Upper lobe of left lung (tissue), 6 donors: ENCODE results near the gene HMGXB3. TPM values are rescaled to one million over a fixed set of nuclear protein-coding genes. Genes with fewer than 3 reads are reported as not detected.

Source experiments
- ATAC-seq, 2 donors: fragments of 200-7000 bp; cut with Tn5 transposase; one replicate each; pipeline ENCODE4 v1.9.1; 2022; ENCODE audit warnings: mild to moderate bottlenecking in 2 of 2, moderate library complexity in 2 of 2; ENCODE audit not compliant: low FRiP score in 2 of 2
- DNase-seq, 2 donors: peaks; one replicate each; pipeline ENCODE4 v3.0.0-alpha.2; 2019 to 2020
- H3K27ac ChIP-seq, 4 donors: fragments of 200-600 bp; sonication (generic); one replicate each; pipeline ENCODE4 v1.5.1; 2016 to 2019
- H3K27me3 ChIP-seq, 4 donors: fragments of 200-600 bp; sonication (generic); one replicate each; pipeline ENCODE4 v1.5.1; 2017 to 2019
- H3K36me3 ChIP-seq, 4 donors: fragments of 200-600 bp; sonication (generic); one replicate each; pipeline ENCODE4 v1.5.1; 2016 to 2019
- H3K4me1 ChIP-seq, 4 donors: fragments of 200-600 bp; sonication (generic); one replicate each; pipeline ENCODE4 v1.5.1; 2018 to 2019
- H3K4me3 ChIP-seq, 4 donors: fragments of 200-600 bp; sonication (generic); one replicate each; pipeline ENCODE4 v1.5.1; 2017 to 2019; ENCODE audit warnings: mild to moderate bottlenecking in 2 of 4, moderate library complexity in 1 of 4
- H3K9me3 ChIP-seq, 4 donors: fragments of 200-600 bp; sonication (generic); one replicate each; pipeline ENCODE4 v1.5.1; 2018 to 2019
- EP300 ChIP-seq, 4 donors: sonication (generic); formaldehyde crosslinking; IDR thresholded peaks; one replicate each; pipeline ENCODE4 v1.5.1; 2017; ENCODE audit warnings: antibody characterized with exemption in 4 of 4, control low read depth in 2 of 4
- POLR2A ChIP-seq, 4 donors: fragments of 450-650 bp; IDR thresholded peaks; one replicate each; pipeline ENCODE4 v1.5.1; 2016 to 2017; ENCODE audit warnings: antibody characterized with exemption in 4 of 4, mild to moderate bottlenecking in 2 of 4
- POLR2AphosphoS5 ChIP-seq, 2 donors: sonication (generic); formaldehyde crosslinking; IDR thresholded peaks; one replicate each; pipeline ENCODE4 v1.5.1; 2017; ENCODE audit warnings: antibody characterized with exemption in 2 of 2
- WGBS, 2 donors: methylation state at CpG; one replicate each; pipeline ENCODE4 v1.1.5; 2017 to 2018; 5-methylcytosine and 5-hydroxymethylcytosine counted together
- total RNA-seq, 6 donors: library from RNA; depleted of rRNA in 4 of 6; stranded (reverse); fragments of >200 nt in 4 of 6; gene quantifications; one replicate each; pipeline versions ENCODE4 v1.1.0 to v1.2.1, GENCODE V29; 2016 to 2021
- TF ChIP-seq, protein P1 (sequence below), 6 experiments: fragments of 450-650 bp in 4 of 6; fragments of 200-600 bp in 2 of 6; sonication (generic) in 2 of 6; IDR thresholded peaks; one replicate each; pipeline ENCODE4 v1.5.1; 2016 to 2019; ENCODE audit warnings: antibody characterized with exemption in 6 of 6
- donor health status: DM: no; HTN: no; CAD: no; lungs with moderate emphysema.
- donor health status: DM: no; HTN: yes; CAD: no; lungs with severe emphysema.

HMGXB3 gene
- total RNA-seq, 6 donors from 2014 or later: 29.6 to 71.2 (median 41.0) TPM

DNA sequence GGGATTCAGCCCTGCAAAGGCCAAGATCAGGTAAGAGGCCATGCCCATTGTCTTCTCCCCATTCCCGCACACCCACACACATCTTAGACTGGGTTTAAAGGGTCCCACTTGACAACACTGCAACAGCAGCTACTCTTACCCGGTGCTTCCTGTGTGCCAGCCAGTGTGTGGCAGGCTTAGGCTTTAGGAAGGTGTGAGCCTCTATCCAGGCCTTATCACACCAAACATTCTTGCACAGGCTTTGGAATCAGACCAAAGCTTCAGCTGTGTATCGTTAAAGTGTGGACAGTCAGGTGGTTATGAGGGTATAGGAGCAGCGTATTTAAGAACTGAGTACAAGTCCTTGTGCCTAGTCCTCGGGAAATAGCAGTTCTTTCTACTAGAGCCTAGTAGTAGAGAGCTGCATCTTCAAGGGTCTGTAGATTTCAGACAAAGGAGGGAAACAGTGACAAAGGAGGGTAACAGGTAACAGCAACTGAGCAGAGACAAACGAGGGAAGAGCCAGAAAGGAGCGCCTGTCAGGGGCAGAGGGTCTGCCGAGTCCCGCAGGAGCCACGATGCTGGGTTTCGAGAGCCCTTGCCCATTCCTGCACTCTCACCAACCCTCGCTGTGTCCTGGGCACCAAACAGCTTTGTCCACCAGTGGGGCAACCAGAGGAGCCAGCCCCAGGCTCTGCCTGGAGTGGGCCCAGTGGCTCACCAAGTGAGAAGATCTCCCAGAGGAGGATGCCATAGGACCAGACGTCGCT lies 55.0 kb downstream of the HMGXB3 start:
- TF ChIP-seq POLR2AphosphoS5 (IDR thresholded peaks at IDR 0.05): no peak
- TF ChIP-seq POLR2A (IDR thresholded peaks at IDR 0.05): no peak
- TF ChIP-seq, protein P1, sequence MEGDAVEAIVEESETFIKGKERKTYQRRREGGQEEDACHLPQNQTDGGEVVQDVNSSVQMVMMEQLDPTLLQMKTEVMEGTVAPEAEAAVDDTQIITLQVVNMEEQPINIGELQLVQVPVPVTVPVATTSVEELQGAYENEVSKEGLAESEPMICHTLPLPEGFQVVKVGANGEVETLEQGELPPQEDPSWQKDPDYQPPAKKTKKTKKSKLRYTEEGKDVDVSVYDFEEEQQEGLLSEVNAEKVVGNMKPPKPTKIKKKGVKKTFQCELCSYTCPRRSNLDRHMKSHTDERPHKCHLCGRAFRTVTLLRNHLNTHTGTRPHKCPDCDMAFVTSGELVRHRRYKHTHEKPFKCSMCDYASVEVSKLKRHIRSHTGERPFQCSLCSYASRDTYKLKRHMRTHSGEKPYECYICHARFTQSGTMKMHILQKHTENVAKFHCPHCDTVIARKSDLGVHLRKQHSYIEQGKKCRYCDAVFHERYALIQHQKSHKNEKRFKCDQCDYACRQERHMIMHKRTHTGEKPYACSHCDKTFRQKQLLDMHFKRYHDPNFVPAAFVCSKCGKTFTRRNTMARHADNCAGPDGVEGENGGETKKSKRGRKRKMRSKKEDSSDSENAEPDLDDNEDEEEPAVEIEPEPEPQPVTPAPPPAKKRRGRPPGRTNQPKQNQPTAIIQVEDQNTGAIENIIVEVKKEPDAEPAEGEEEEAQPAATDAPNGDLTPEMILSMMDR (IDR thresholded peaks at IDR 0.05): no peak
- no peak for TF ChIP-seq EP300 (IDR thresholded peaks at IDR 0.05)
- Histone ChIP-seq H3K36me3 (peaks cover 23 to 56% (median 50%) of the 10 kb centered on the region in 4 donors), H3K4me3 (no peak overlapping the region), H3K4me1 (peaks cover 0 to 4% (median 0%) of the 10 kb centered on the region in 4 donors), H3K9me3 (no peaks in the 10 kb centered on the region), H3K27me3 (no peaks in the 10 kb centered on the region), H3K27ac (no peak overlapping the region)
- DNase-seq (no peak), ATAC-seq (no peak)
- WGBS, 2 donors: 83 to 86% methylated on average over 14 of the region's 14 CpGs

DNA sequence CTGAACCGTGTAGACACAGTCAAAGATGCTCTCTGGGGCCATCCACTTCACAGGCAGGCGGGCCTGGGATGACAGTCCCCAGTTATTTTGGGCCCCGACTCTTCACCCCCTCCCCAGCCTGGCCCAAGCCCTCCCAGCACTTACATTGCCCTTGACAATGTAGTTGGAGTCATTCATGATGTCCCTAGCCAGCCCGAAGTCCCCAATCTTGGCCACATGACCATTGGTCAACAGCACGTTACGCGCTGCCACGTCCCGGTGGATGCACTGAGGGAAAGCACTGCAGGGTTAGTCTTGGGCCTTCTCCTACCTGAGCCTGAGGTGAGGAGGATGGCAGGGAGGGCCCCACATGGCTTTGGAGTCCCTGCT lies 55.5 kb downstream of the HMGXB3 start:
- peaks cover 21 to 51% (median 46%) of the 10 kb centered on the region in 4 donors for H3K36me3 ChIP-seq
- no peak overlapping the region for H3K27ac ChIP-seq
- DNase-seq (no peak), ATAC-seq (no peak)
- no peaks in the 10 kb centered on the region for H3K9me3 ChIP-seq
- no peak overlapping the region for H3K4me3 ChIP-seq
- TF ChIP-seq, protein P1 (IDR thresholded peaks at IDR 0.05): no peak
- no peak for TF ChIP-seq POLR2A (IDR thresholded peaks at IDR 0.05)
- peaks cover 0 to 4% (median 0%) of the 10 kb centered on the region in 4 donors for H3K4me1 ChIP-seq
- 94 to 97% methylated on average over 7 to 9 of the region's 9 CpGs for WGBS, 2 donors
- no peaks in the 10 kb centered on the region for H3K27me3 ChIP-seq

DNA sequence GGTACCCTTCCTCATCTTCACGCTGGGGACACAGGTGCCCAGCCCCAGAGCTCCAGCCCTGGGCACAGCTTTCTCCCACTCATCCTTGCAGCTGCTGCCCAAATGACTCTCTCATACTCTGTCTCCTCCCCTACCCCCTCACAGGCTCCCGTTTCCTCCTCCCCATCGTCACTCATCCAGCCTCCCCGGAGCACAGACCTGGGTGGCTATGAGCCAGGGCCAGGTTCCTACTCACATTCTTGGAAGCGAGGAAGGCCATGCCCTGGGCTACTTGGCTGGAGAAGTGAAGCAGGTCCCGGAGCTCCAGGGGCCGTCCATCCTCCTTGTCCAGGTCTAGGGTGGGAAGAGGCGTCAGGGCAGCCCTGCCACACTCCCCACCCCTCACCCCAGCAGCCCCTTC lies 56.5 kb downstream of the HMGXB3 start:
- no peaks in the 10 kb centered on the region for H3K27me3 ChIP-seq
- ATAC-seq (no peak), DNase-seq (no peak)
- H3K9me3 ChIP-seq: no peaks in the 10 kb centered on the region
- no peak overlapping the region for H3K4me3 ChIP-seq
- peaks cover 12 to 41% (median 36%) of the 10 kb centered on the region in 4 donors for H3K36me3 ChIP-seq
- H3K4me1 ChIP-seq: peaks cover 0 to 4% (median 0%) of the 10 kb centered on the region in 4 donors
- H3K27ac ChIP-seq: no peak overlapping the region
- 69 to 72% methylated on average over 7 to 8 of the region's 8 CpGs for WGBS, 2 donors
- TF ChIP-seq POLR2A (IDR thresholded peaks at IDR 0.05) (no peak), EP300 (IDR thresholded peaks at IDR 0.05) (no peak), POLR2AphosphoS5 (IDR thresholded peaks at IDR 0.05) (no peak)
- TF ChIP-seq, protein P1 (IDR thresholded peaks at IDR 0.05): no peak

DNA sequence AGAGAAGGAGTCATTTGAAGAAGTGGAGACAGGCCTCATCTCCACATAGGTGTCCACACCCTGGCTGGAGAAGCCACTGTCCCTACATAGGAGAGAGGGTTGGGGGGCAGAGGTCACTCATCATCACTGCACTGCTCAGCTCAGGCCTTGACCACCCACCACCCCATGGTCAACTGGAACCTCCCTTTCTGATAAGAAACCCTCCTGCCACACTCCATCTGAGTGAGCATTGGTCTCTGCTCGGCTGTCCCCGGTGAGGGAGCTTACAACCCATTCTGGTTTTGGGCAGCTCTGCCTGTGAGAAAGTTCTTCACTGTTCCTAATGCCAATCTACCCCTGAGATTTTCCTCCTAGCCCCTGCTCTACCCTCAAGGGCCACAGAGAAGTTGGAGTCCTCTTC lies 57.0 kb downstream of the HMGXB3 start:
- Histone ChIP-seq H3K4me1 (peaks cover 0 to 4% (median 0%) of the 10 kb centered on the region in 4 donors), H3K36me3 (peaks cover 7 to 36% (median 31%) of the 10 kb centered on the region in 4 donors), H3K9me3 (no peaks in the 10 kb centered on the region), H3K4me3 (no peak overlapping the region), H3K27me3 (no peaks in the 10 kb centered on the region), H3K27ac (peak overlapping the region in 1 of 4 donors; percentile 3)
- TF ChIP-seq, protein P1 (IDR thresholded peaks at IDR 0.05): no peak
- TF ChIP-seq POLR2AphosphoS5 (IDR thresholded peaks at IDR 0.05): no peak
- no peak for TF ChIP-seq POLR2A (IDR thresholded peaks at IDR 0.05)
- TF ChIP-seq EP300 (IDR thresholded peaks at IDR 0.05): no peak
- WGBS, 2 donors: 91 to 94% methylated on average over 2 of the region's 2 CpGs
- DNase-seq (no peak), ATAC-seq (no peak)

DNA sequence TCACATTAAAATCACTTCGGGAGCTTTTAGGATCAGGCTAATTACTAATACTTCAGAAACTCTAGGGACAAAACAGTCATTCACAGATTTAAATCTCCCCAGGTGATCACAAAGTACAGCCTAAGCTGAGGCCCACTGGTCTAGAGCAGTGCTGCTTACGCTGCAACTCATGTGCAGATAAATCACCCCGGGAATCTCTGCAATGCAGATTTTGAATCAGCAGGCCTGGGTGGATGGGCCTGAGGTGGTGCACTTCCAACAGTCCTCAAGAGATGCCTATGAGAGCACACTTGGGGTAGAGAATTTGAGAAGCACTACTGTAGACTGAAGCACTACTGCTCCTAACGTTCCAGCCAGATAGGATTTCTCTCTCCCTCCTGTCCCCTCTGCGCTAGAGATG lies 57.5 kb downstream of the HMGXB3 start:
- no peak overlapping the region for H3K4me3 ChIP-seq
- H3K27me3 ChIP-seq: no peaks in the 10 kb centered on the region
- WGBS, 2 donors: 69 to 75% methylated on average over 5 of the region's 5 CpGs
- H3K9me3 ChIP-seq: no peaks in the 10 kb centered on the region
- TF ChIP-seq, protein P1 (IDR thresholded peaks at IDR 0.05): no peak
- no peak for TF ChIP-seq POLR2AphosphoS5 (IDR thresholded peaks at IDR 0.05)
- no peak for TF ChIP-seq POLR2A (IDR thresholded peaks at IDR 0.05)
- TF ChIP-seq EP300 (IDR thresholded peaks at IDR 0.05): no peak
- H3K4me1 ChIP-seq: peaks cover 0 to 4% (median 0%) of the 10 kb centered on the region in 4 donors
- H3K27ac ChIP-seq: peak overlapping the region in 2 of 4 donors; percentile 3 to 30
- peaks cover 4 to 31% (median 27%) of the 10 kb centered on the region in 4 donors for H3K36me3 ChIP-seq
- ATAC-seq (no peak), DNase-seq (peak in 1 of 2 donors; percentile 17)
